Transverse colon (tissue), 4 donors: Measurements from ENCODE around the gene DENND6B. TPM values are rescaled to one million over a fixed set of nuclear protein-coding genes. Genes with fewer than 3 reads are reported as not detected.

ENCODE experiments used
- DNase-seq: peaks from one replicate; pipeline ENCODE4 v3.0.0-alpha.2; 2019
- H3K27ac ChIP-seq, 4 donors: fragments of 200-600 bp; sonication (generic); 2 replicates each; pipeline ENCODE4 v1.5.1; 2016 to 2018; ENCODE audit warnings: inconsistent platforms in 4 of 4
- H3K27me3 ChIP-seq: fragments of 200-600 bp; sonication (generic); 2 replicates; pipeline ENCODE4 v1.5.1; 2017; ENCODE audit warnings: inconsistent platforms
- H3K36me3 ChIP-seq, 4 donors: fragments of 200-600 bp; sonication (generic); 2 replicates each; pipeline ENCODE4 v1.5.1; 2017 to 2019; ENCODE audit warnings: inconsistent platforms in 4 of 4
- H3K4me1 ChIP-seq, 4 donors: fragments of 200-600 bp; sonication (generic); 2 replicates each; pipeline ENCODE4 v1.5.1; 2017 to 2020; ENCODE audit warnings: inconsistent platforms in 4 of 4
- H3K4me3 ChIP-seq, 4 donors: fragments of 200-600 bp; sonication (generic); 1 replicate in 1 of 4; 2 replicates in 3 of 4; pipeline versions ENCODE4 v1.5.1 to v1.6.1; 2017 to 2019; ENCODE audit warnings: inconsistent platforms in 4 of 4
- H3K9me3 ChIP-seq, 2 donors: fragments of 200-600 bp; sonication (generic); 2 replicates each; pipeline ENCODE4 v1.5.1; 2017 to 2019; ENCODE audit warnings: inconsistent platforms in 2 of 2
- EP300 ChIP-seq: sonication (generic); formaldehyde crosslinking; IDR thresholded peaks from one replicate; pipeline ENCODE4 v1.6.1; 2017; ENCODE audit warnings: antibody characterized with exemption, low read depth
- POLR2A ChIP-seq: fragments of 450-650 bp; IDR thresholded peaks from one replicate; pipeline ENCODE4 v1.6.1; 2016; ENCODE audit warnings: antibody characterized with exemption, mild to moderate bottlenecking, moderate library complexity
- POLR2AphosphoS5 ChIP-seq, 3 donors: sonication (generic); formaldehyde crosslinking; IDR thresholded peaks; one replicate each; pipeline ENCODE4 v1.6.1; 2016; ENCODE audit warnings: antibody characterized with exemption in 3 of 3
- WGBS, 2 donors: methylation state at CpG; one replicate each; pipeline ENCODE4 v1.1.5; 2018; ENCODE audit warnings: low coverage in 1 of 2; 5-methylcytosine and 5-hydroxymethylcytosine counted together
- in situ Hi-C, 4 donors: fragments of 200-750 bp; cut with MboI; loops; one replicate each; pipeline versions ENCODE4 v1.15.0 to v1.15.1; 2017; ENCODE audit warnings: low sequenced_read_pairs in 3 of 4, low pct_ligation_motif_present in 1 of 4, low pct_unique_long_range_greater_than_20kb in 1 of 4
- intact Hi-C: fragments of 100-400 bp; cut with DNase I; formaldehyde crosslinking; loops from one replicate; pipeline ENCODE4 v1.15.1; 2023; ENCODE audit warnings: low total_unique reads
- total RNA-seq, 4 donors: library from RNA; depleted of rRNA; stranded (reverse); fragments of >200 nt; gene quantifications; one replicate each; pipeline ENCODE4 v1.1.0, GENCODE V29; 2016
- TF ChIP-seq, protein P1 (sequence below), 5 experiments: fragments of 200-600 bp in 3 of 5; fragments of 450-650 bp in 2 of 5; sonication (generic) in 3 of 5; IDR thresholded peaks; 1 replicate in 2 of 5; 2 replicates in 3 of 5; pipeline ENCODE4 v1.5.1; 2016 to 2017; ENCODE audit warnings: antibody characterized with exemption in 5 of 5, inconsistent platforms in 3 of 5, mild to moderate bottlenecking in 2 of 5, moderate library complexity in 1 of 5

The DENND6B gene
- total RNA-seq, 4 donors from 2014 or later = 3.2 to 22.7 (median 8.3) TPM

DNA sequence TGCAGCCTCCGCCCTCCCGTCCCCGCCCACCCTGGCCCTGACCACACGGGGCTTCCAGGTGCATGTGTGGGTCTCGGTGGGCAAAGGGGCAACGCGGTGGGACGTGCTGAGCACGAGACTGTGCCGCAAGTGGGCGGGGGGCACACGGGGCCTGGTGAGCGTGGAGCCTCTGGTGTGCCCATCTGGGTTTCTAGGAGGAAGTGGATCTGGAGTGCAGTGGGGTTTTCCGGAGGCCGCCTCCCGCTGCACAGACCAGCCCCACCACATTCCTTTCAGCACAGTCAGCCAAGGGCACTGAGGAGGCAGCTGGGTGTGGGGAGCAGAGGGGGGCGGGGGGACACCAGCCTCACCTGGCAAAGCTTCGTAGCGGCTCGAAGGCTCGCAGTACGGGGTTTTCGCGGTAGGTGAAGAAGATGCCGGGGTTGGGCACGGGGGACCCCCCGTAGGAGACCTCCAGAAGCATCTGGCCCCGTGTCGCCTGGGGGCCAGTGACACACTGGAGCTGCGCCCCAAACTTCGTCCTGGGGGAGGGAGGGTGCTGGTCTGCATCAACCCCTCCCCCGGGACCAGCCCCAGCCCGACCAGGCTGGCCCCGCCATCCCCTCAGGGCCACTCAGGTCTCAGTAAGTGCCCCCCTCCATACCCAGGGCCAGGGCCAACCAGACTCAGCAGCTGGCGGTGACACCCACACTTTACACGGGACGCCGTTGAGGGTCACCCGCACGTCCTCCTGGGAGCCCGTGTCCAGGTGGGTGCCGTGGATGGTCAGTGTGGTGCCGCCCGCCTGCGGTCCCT is 44.3 kb downstream of the DENND6B start:
- in situ Hi-C loops (no loop called here), intact Hi-C loops (no loop called here)
- DNase-seq = no peak
- Histone ChIP-seq H3K27me3 (no peaks in the 10 kb centered on the region), H3K4me1 (no peaks in the 10 kb centered on the region), H3K27ac (no peak overlapping the region), H3K4me3 (no peak overlapping the region), H3K36me3 (peaks cover 0 to 67% (median 27%) of the 10 kb centered on the region in 4 donors), H3K9me3 (no peaks in the 10 kb centered on the region)
- WGBS, 2 donors = 77% methylated on average over 35 of the region's 45 CpGs; no CpG with 5 or more reads in 1 of the 2 donors
- no peak for TF ChIP-seq POLR2A
- TF ChIP-seq EP300 = no peak
- TF ChIP-seq, protein P1, sequence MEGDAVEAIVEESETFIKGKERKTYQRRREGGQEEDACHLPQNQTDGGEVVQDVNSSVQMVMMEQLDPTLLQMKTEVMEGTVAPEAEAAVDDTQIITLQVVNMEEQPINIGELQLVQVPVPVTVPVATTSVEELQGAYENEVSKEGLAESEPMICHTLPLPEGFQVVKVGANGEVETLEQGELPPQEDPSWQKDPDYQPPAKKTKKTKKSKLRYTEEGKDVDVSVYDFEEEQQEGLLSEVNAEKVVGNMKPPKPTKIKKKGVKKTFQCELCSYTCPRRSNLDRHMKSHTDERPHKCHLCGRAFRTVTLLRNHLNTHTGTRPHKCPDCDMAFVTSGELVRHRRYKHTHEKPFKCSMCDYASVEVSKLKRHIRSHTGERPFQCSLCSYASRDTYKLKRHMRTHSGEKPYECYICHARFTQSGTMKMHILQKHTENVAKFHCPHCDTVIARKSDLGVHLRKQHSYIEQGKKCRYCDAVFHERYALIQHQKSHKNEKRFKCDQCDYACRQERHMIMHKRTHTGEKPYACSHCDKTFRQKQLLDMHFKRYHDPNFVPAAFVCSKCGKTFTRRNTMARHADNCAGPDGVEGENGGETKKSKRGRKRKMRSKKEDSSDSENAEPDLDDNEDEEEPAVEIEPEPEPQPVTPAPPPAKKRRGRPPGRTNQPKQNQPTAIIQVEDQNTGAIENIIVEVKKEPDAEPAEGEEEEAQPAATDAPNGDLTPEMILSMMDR (IDR thresholded peaks at IDR 0.05) = no peak
- TF ChIP-seq POLR2AphosphoS5 (IDR thresholded peaks at IDR 0.05) = no peak

DNA sequence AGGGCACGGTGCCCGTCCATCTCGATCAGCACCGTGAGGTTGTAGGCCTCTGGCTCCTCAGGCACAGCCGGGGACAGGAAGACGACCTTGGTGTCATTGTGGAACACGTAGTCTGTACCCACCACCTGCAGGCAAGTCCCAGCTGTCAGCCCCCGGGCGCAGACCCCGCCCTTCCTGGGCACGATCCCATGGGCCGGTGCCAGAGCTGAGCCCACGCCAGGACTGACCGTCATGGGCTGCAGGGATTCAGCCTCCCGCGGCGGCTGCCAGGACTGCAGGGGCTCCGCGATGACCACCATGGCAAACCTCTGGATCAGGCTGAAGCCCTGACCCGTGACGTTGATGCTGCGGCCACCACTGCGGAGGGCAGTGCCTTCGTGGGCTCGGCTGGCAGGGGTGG is 44.9 kb downstream of the DENND6B start:
- H3K4me3 ChIP-seq = no peak overlapping the region
- no peaks in the 10 kb centered on the region for H3K4me1 ChIP-seq
- H3K27me3 ChIP-seq = no peaks in the 10 kb centered on the region
- no peaks in the 10 kb centered on the region for H3K9me3 ChIP-seq
- in situ Hi-C loops (no loop called here), intact Hi-C loops (no loop called here)
- no peak for DNase-seq
- TF ChIP-seq, protein P1 (IDR thresholded peaks at IDR 0.05) = no peak
- no peak for TF ChIP-seq POLR2A
- no peak for TF ChIP-seq POLR2AphosphoS5 (IDR thresholded peaks at IDR 0.05)
- no peak for TF ChIP-seq EP300
- H3K36me3 ChIP-seq = peaks cover 0 to 61% (median 26%) of the 10 kb centered on the region in 4 donors
- WGBS, 2 donors = 100% methylated on average over 7 of the region's 25 CpGs; no CpG with 5 or more reads in 1 of the 2 donors
- no peak overlapping the region for H3K27ac ChIP-seq

DNA sequence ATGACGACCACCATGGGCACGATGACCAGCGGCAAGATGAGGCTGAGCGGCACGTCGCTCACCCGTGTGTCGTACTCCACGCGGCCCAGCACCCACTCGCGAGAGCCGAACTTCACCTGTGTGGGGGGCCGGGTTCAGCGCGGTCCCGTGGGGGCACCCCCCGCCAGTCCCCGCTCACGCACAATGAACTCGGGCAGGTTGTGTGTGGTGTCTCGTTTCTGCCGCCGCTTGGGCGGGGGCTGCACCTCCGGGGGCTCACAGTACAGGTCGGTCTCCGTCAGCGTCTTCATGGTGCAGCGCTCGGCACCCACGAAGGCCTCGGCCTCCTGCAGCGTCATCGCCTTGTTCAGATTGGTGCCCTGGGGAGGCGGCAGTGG is 45.4 kb downstream of the DENND6B start:
- TF ChIP-seq, protein P1 (IDR thresholded peaks at IDR 0.05) = no peak
- TF ChIP-seq POLR2A (no peak), POLR2AphosphoS5 (IDR thresholded peaks at IDR 0.05) (no peak), EP300 (no peak)
- H3K9me3 ChIP-seq = no peaks in the 10 kb centered on the region
- in situ Hi-C loops (no loop called here), intact Hi-C loops (no loop called here)
- H3K27me3 ChIP-seq = no peaks in the 10 kb centered on the region
- 92% methylated on average over 36 of the region's 36 CpGs; no CpG with 5 or more reads in 1 of the 2 donors for WGBS, 2 donors
- DNase-seq = no peak
- no peaks in the 10 kb centered on the region for H3K4me1 ChIP-seq
- peaks cover 0 to 55% (median 24%) of the 10 kb centered on the region in 4 donors for H3K36me3 ChIP-seq
- no peak overlapping the region for H3K4me3 ChIP-seq
- no peak overlapping the region for H3K27ac ChIP-seq

DNA sequence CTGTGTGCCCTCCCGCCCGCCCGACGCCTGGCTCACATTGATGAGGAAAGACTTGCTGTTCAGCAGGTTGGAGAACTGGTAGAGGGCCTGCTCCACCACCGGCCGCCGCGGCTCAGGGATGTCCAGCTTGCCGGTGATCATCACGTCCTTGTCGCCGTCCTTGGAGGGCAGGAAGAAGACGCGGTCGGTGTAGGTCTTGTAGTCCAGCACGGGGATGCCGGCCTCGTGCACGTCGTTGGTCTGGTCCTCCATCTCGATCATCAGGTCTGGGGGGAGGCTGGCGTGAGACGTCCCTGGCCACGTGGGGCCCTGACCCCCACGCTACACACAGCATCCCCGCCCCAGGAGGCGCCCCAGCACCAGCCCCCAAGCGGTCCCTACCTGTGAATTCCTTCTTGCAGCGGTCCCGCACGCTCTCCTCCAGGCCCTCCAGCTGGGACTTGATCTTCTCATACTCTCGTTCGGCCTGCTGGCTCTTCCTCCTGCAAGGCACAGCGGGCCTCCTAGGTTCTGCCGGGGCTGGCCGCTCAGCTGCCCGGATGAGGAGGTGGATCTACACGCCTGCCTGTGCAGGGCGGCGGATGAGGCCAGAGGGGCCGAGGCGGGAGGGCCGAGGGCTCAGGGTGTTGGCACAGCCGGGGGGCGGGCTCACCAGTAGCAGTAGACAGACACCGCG is 46.0 kb downstream of the DENND6B start:
- intact Hi-C loops = no loop called here

More for the DNA sequence above, 46.0 kb downstream of the DENND6B start:
- TF ChIP-seq EP300 (no peak), POLR2A (no peak), POLR2AphosphoS5 (IDR thresholded peaks at IDR 0.05) (no peak)
- TF ChIP-seq, protein P1 (IDR thresholded peaks at IDR 0.05) = no peak
- H3K4me1 ChIP-seq = no peaks in the 10 kb centered on the region
- H3K9me3 ChIP-seq = no peaks in the 10 kb centered on the region
- peaks cover 0 to 51% (median 21%) of the 10 kb centered on the region in 4 donors for H3K36me3 ChIP-seq
- in situ Hi-C loops = no loop called here
- H3K4me3 ChIP-seq = no peak overlapping the region
- DNase-seq = no peak
- H3K27me3 ChIP-seq = no peaks in the 10 kb centered on the region
- no peak overlapping the region for H3K27ac ChIP-seq
- WGBS, 2 donors = 94% methylated on average over 47 of the region's 47 CpGs; no CpG with 5 or more reads in 1 of the 2 donors
